SU-DHL-6 (cell line): ENCODE measurements around the gene DLL4.

Experiments
- CTCF ChIP-seq: fragments of 200-600 bp; sonication (generic); IDR thresholded peaks from one replicate; pipeline ENCODE4 v1.5.1; 2017; ENCODE audit warnings: antibody characterized with exemption, mild to moderate bottlenecking, low read length, moderate library complexity; ENCODE audit not compliant: insufficient read depth, poor library complexity, severe bottlenecking
- EZH2phosphoT487 ChIP-seq: fragments of 200-600 bp; sonication (generic), shearing (Covaris generic); conservative IDR thresholded peaks from 2 replicates; pipeline ENCODE4 v1.6.1; 2018; ENCODE audit warnings: mild to moderate bottlenecking, antibody characterized with exemption, low read length, moderate library complexity, mixed read lengths

GRCh38 chr15:40886586-40886985, 42.6 kb upstream of the DLL4 start:
- TF ChIP-seq CTCF (no peak), EZH2phosphoT487 (no peak)
